ENCODE results near the gene STX5.
A peak's percentile ranks its signal among the peaks of the same experiment; 100 is the strongest.

The STX5 gene

DNA sequence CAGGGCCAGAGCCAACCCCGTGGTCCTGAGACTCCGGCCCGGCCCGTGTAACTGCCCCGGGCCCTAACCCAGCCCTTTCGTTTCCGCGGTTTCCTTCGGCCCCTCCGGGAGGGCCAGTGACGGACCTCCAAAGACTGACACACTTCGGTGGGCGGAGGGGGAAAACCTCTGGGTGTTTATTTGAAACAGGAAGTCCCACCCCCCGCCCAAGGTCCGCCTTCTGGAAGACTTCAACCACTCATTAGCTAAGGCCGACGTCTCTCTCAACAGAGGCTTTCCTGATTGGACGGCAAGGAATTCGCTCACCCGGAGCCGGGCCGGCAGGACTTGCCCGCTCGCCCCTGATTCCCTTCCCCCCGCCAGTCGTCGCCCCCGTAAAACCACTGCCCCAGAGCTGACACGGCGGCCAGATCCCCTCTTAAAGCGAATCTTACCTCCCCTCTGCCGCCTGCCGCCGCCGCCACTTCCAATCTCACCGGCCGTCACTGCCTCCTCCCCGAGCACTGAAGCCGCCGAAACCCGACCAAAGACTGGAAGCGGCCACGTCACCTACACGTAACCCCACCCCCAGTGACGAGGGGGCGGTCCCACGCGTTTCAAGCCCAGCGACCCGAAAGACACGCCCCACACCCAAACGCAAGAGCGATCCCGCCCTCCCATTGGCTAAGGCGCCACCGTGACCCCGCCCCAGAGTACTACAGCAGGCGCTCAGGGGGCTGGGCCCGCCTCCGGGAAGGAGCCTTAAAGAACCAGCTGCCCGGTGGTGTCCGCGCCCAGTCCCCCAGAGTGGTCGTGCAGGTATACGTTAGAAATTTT lies at the start of gene STX5:
TSS of gene STX5 (minus strand) at position 532 of the 816 bp plus-strand sequence. CDS start 808 bp downstream, outside the sequence.
- peak within 1 kb of the TSS; percentile 88 for H3K4me3 ChIP-seq (ENCODE audit: low read length)
- TF ChIP-seq CTCF (conservative IDR thresholded peaks at IDR 0.05; ENCODE audit: low read depth, low read length) = no peak

GRCh38 chr11:62880803-62881578 lies 49.1 kb upstream of the STX5 start, which contains the start of gene SLC3A2:
Gene SLC3A2 (plus strand): TSS chr11:62880896. CDS start chr11:62881024, 128 bp downstream.
- TF ChIP-seq CTCF (conservative IDR thresholded peaks at IDR 0.05; ENCODE audit: low read depth, low read length) = peak; percentile 58
- peak within 1 kb of the TSS; percentile 98 for H3K4me3 ChIP-seq (ENCODE audit: low read length)
- DNase-seq (ENCODE audit: low read depth) = no peak

More for the DNA sequence above, at the start of gene STX5:
- peak; percentile 95 for DNase-seq (ENCODE audit: low read depth)

DNA sequence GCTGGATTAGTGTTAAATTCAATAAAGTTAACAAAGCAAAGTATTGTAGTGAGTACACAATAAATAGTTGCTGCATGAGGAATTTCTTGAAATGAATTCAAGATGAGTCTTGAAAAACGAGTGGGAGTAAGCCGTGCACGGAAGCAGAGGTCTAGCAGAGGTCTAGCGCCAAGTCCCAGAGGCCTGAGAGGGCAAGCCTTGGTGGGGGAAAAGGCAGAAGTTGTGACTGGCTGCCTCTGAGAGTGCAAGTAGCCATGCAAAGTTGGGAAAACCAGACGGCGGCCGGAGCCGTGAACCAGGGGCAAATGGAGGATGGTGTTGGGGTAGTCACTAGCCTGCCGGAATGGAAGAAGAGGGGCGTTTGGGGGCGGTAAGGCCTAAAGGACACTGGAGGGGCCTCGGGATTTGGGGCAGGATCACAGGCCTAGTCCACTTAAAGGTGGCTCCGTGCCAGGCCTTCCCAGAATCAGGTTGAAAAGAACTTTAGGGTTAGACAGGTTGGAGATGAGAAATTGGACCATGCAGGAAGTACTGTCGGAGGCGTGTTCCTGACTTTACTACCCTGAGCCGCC lies 48.5 kb upstream of the STX5 start:
- peak overlapping the region; percentile 98 for H3K4me3 ChIP-seq (ENCODE audit: low read length)
- DNase-seq (ENCODE audit: low read depth) = no peak
- TF ChIP-seq CTCF (conservative IDR thresholded peaks at IDR 0.05; ENCODE audit: low read depth, low read length) = no peak

DNA sequence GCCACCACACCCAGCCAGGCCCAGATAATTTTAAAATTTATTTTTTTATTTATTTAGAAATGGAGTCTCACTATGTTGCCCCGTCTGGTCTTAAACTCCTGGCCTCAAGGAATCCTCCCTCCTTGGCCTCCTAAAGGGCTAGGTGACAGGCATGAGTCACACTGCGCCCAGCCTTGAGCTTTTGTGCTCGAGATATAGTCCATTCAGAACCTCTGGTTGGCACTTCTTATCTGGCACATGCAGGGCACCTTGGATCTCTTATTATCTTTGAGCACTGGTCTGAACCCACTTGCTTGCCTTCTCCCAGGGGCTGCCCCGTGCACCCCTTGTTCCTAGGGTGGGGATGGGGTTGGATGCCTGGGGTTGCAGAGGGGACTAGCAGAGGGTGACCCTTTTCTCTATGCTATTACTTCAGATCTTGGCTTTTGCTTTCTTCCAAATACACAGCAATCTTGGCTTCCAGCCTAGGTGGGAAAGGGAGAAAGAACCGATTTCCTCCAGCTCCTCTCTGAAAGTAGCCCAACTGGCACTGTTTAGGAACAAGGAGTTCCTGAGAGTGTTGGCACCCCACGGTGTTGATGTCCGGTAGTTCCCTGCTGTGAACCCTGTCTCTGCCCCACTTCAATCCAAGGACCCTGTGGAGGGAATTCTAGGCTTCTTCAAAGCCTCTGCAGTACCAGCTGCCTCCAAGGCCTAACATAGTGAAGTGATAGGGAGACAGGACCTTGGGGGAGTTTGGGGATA lies 47.6 kb upstream of the STX5 start:
- TF ChIP-seq CTCF (conservative IDR thresholded peaks at IDR 0.05; ENCODE audit: low read depth, low read length) = no peak
- H3K4me3 ChIP-seq (ENCODE audit: low read length) = peak overlapping the region; percentile 19
- no peak for DNase-seq (ENCODE audit: low read depth)

- no peak for TF ChIP-seq CTCF (conservative IDR thresholded peaks at IDR 0.05; ENCODE audit: low read depth, low read length)
- no peak for DNase-seq (ENCODE audit: low read depth)
- no peak overlapping the region for H3K4me3 ChIP-seq (ENCODE audit: low read length)
Observed at GRCh38 chr11:62876712-62877111, 44.9 kb upstream of the STX5 start.

- no peak overlapping the region for H3K4me3 ChIP-seq (ENCODE audit: low read length)
- peak; percentile 83 for DNase-seq (ENCODE audit: low read depth)
- TF ChIP-seq CTCF (conservative IDR thresholded peaks at IDR 0.05; ENCODE audit: low read depth, low read length) = peak; percentile 58
Observed at GRCh38 chr11:62875698-62876478, 44.0 kb upstream of the STX5 start.
